ENCODE measurements around the gene ELAVL4.

Gene ELAVL4

GRCh38 chr1:50108497-50109059, at the start of gene ELAVL4:
TSS of gene ELAVL4 (plus strand) at chr1:50108920. CDS start at chr1:50109190, 270 bp downstream.
- DNase-seq = peak; percentile 94

GRCh38 chr1:50060279-50060678, 48.4 kb upstream of the ELAVL4 start:
- DNase-seq = no peak

DNA sequence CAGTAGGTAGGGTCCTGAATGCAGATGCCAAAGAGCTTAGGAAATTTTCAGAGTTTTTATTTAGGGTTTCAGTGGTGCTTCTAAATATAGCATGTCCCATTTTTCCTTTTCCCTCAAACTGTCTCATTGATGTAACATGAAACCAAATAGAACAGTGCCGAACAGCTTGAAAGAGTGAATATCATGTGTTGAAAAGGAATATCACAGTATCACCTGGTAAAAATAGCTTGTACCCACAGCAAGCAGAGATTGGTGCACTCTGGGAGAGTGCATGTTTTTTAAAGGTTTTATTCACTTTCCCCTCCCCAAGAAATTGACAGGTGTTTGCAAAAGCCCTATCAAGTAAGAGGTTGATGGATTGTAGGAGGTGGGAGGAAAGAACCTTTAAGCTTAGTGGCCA, 41.9 kb upstream of the ELAVL4 start:
- DNase-seq = no peak

DNA sequence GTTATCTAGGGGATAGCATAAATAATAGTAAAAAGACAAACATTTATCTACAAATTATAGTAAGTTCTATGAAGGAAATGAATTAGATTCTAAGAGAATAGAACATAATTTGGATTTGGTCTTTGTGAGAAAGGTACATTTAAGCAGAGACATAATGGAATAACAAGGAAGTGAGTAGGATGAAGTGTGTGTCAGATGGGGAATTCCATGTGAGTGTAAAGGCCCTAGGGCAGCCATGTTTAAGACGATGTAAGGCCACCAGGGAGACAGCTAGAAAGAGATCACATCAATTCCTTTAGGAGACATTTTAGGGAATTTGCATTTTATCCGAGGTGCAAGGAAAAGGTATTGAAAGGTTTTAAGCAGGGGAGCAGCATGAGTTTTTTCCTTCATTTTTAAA, 33.8 kb upstream of the ELAVL4 start:
- DNase-seq = no peak

DNA sequence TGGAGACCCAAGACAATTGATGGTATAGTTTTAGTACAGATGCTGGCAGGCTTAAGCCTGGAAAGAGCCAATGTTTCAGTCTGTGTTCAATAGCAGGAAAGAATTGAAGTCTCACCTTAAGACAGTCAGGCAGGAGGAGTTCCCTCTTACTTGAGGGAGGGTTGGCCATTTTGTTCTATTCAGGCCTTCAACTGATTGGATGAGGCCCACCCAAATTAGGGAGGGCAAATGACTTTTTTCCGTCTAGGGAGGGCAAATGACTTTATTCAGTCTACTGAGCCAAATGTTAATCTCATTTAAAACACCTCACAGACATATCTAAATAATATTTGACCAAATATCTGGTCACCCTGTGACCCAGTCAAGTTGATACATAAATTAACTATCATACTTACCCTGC, 31.4 kb upstream of the ELAVL4 start:
- no peak for DNase-seq

DNA sequence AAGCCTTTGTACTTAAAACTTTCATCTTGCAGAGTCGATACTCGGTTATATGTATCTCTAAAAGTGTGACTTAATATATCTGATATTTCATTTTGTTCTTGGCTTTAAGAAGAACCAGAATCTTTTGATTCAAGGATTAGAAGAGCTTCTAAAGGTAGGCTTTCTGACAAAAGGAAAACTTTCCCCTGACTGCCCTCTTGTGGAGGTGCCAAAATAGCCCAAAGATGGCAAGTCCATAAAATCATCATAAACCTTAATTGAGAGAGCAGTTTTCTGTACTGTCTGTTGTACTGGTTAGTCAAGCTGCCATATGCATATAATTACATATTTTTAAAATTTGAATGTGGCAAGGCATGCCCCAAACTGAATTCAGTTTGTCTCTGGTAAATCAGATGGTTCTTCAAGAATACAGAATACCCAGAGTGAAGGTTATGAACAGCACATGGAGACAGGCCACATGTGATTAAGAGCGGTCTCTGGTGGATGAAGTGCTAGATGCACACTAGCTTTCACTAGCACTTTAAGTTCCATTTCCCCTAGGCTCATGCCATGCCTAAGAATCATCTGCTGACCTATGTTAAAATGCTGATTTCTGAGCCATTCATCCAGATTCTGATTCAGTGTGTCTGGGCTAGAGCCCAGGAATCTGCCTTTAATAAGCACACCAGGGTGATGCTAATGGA, 27.7 kb upstream of the ELAVL4 start:
- DNase-seq = no peak

- DNase-seq = no peak
Measured at GRCh38 chr1:50084389-50084788, 24.3 kb upstream of the ELAVL4 start.

DNA sequence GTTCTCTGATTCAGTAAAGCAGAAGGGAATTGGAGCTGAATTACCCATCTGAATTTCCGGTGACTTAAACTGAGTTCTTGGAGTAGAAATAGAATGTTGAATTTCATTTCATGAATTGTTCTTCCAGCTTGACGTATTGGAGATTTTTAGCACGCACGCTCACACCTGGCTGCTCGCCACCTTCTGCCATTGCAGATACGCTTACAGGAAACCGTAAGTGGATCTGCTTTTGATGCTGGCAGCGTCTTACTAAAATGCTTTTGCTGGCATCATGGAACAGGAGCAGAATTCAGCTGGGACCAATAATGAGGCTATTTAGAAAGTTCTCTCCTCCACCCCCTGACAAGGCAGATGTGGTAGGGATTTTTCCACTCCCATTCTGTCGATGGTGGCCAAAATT, 17.7 kb upstream of the ELAVL4 start:
- no peak for DNase-seq

DNA sequence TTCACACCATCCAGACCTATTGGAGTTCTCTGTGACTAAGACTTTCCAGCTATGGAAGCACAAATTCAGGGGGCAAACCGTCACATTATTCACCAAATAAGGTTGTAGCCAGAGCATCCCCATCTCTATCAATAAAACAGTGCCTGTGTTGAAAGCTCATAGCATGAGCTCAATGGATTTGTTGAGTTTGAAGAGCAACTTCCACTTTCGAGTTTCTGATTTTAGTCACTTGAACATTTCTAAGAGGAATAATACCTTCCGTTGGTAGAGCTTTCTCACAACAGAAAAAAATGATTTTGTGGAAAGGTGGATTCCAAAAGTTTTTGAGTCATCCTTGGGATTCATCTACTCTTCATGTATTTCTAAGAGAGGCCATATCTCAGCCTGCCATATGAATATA, 13.0 kb upstream of the ELAVL4 start:
- DNase-seq = no peak

DNA sequence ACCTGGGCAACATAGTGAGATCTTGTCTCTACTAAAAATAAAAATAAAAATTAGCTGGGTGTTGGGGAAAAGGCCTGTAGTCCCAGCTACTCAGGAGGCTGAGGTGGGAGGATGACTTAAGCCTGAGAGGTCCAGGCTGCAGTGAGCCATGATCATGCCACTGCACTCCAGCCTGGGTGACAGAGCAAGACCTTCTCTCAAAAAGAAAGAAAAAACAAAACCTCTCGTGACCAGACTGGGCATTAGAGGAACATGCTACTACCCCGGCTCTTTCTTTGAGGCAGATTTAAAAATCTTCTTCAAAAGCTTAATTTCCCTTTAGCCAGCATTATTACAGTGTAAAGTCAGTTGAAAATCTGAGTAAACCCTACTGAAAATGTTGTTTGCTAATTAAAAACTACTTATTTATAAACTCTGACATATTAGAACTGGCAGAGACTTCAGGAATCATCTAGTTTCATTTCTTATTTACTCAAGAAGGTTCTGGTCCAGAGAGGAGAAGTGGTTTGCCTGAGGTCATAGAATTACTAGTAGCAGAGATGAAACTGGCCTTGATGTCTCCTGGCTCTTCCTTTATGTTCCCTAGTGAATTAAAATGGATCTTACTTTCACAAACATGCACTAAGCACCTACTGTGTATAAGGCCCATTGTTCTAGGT, 11.6 kb upstream of the ELAVL4 start:
- no peak for DNase-seq

GRCh38 chr1:50097791-50098190, 10.9 kb upstream of the ELAVL4 start:
- no peak for DNase-seq

DNA sequence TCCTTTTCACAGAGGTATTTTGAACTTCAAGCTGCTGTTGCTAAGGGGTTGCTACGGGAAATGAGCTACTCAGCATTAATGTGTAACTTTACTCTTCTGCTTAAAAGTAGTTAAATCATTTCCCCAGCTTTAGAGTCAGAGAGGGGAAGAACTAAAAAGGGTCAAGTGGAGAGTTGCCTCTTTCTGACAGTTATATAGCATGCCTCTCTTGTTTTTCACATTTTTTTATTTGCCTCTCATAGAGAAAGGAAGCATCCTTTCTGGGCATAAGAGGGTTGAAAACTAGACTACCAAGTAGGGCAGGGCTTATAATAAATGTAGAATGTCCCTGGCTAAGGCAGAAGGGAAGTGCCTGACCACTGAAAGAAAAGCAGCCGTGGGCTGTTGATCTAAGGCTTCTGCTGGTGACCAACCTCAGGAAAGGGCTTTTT, 10.1 kb upstream of the ELAVL4 start:
- DNase-seq = no peak

DNA sequence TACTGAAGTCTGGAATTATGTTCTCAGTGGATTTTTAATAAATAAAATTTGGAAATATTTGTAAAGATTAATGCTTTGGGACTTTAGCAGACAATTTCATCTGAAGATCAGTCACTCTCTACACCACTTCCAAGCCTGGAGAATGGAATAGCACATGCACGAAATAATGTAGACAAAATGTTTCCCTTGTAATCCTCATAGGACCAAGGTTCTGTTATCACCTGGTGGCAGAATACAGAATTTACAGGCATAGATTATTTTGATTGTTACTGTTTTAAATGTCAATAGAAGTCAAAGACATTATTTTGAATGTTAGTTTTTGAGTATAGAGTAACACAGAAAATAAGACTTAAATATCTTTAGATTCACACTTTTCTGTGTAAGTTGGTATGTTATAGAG, 9.1 kb upstream of the ELAVL4 start:
- DNase-seq = no peak

DNA sequence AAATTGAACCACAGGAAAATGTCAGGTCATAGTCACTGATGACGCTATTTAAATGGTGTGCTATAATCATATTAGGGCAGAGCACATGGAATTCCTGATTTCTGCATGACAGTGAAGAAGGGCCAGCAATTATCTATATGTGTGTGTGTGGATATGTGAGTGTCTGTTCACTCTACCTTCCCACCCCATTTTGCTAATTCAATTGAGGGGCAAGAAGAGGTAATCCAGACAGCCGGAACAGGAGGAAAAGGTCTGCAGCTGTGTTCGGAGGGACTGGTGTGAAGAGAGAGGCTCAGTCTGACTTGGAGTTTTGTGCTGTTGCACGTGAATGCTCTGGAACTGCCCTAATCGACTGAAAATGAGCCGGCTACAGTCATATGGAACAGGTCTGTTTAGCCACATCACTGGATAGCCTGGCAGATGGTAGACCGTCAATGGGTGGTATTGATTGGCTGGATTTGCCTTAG, 5.1 kb upstream of the ELAVL4 start:
- DNase-seq = no peak

DNA sequence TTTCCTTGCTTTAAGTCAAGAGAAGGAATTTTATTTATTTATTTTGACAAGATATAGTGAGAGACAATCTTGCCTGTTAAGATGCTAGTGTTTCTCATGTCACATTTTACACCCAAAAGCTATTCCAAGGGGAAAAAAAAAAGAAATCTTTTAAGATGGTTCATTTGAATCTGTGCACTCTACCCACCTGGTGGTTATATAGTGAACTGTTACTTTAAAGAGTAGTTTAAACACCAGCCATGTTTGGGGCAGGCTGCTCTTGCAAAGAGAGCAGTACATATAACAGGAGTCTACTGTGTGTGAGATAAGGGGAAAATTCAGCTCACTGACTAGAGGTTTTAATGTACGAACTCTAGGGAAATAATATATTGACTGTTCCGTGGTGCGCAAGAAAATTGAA, 3.3 kb upstream of the ELAVL4 start:
- DNase-seq = peak; percentile 17

- no peak for DNase-seq
Measured at GRCh38 chr1:50106095-50106761, 2.5 kb upstream of the ELAVL4 start.

GRCh38 chr1:50109116-50109515, 396 bp downstream of the ELAVL4 start:
- DNase-seq = no peak

DNA sequence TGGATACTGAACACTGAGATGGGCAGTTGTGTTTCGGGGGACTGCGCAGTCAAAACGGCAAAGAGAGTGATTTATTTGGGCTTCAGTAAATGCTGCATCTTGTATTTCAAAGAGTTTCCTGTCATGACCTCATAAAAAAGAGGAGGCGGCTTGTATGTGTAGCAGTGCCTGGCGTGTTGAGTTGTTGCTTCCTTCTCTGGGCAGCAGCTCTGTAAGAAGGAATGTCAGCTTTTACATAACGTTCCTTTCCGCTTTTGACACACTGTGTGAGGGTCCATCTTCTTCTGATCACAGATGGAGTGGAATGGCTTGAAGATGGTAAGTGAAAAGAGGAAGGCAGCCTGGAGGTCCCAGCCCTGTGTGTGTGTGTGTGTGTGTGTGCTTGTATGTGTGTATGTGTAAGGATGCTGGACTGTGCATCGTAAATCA, 941 bp downstream of the ELAVL4 start:
- peak; percentile 81 for DNase-seq

- DNase-seq = no peak
Measured at GRCh38 chr1:50110151-50110550, 1.4 kb downstream of the ELAVL4 start.

GRCh38 chr1:50110656-50111055, 1.9 kb downstream of the ELAVL4 start:
- peak; percentile 43 for DNase-seq

GRCh38 chr1:50111503-50111902, 2.8 kb downstream of the ELAVL4 start:
- no peak for DNase-seq

DNA sequence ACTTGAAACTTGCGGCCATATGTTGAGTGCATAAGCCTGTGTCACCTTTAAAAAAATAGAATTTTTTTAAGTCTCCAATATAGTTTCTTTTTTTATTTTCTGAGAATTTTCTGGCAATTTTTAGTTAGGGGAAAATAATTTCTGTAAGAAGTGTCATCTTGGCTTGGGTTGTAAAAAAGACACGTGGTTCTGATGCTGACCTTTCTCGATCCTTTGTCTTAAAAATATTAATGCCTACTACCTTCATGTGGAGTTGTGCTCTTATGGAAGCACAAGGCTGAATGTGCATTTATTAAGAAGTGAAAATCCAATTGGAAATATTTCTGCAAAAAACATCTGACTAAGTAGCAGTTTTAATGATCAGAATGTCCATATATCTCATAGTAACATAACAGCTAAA, 3.5 kb downstream of the ELAVL4 start:
- no peak for DNase-seq

DNA sequence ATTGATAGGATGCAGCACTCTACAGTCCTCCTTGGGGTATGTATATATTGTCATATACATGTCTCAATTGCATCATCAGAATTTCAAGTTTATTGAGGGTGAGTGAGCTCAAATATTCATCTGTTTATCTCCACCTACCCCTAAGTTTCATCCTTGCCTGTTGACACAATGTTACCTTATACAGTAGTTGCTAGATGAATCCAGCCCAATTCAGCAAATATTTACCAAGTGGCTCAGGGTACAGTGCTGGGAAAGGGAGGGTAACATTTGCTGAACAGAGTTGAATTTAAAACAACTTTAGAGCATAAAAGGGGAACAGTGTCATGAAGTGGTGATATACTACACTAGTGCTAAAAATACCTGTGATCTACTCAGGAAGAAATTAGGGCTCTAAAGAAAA, 14.4 kb downstream of the ELAVL4 start:
- no peak for DNase-seq

Data from NCI-H1436 treated with DMSO at 0.1 percent for 48 hours (cell line).